ENCODE data around the gene NHSL2. TPM values are rescaled to one million over a fixed set of nuclear protein-coding genes. Genes with fewer than 3 reads are reported as not detected.
"Not testable (repeated sequence)": the region's sequence is repeated elsewhere in the genome, so short reads cannot be mapped to it uniquely, and the experiment has no call there.

NHSL2 gene
- total RNA-seq (1 to 10 TPM; 8.1 to 8.4 TPM), polyA plus RNA-seq (10 to 100 TPM; 12.7 to 27.2 TPM)

DNA sequence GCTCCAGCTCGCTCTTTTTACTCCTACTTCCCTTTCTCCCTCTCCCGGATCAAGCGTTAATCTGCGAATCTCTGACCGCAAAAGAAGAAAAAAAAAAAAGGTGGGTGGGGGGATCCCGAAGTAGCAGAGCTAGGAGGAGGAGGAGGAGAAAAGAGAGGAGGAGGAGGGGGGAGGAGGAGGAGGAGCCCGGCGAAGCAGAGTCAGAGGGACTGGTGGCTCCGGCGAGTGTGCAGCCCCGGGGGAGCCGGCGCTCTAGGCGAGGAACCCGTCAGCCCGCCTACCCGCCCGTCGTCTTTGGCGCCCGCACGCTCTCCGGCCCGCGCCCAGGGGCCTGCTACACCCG, at the start of gene NHSL2:
Gene NHSL2 (plus strand): TSS at position 203 of the 343 bp plus-strand sequence.
- DNase-seq = peak in 1 of 5 donors; percentile 6
- H3K27me3 Mint-ChIP-seq = peaks cover 14 to 17% of the 10 kb centered on the region in 2 donors
- CTCF ChIA-PET (ENCODE audit: partially characterized antibody) = interaction anchor here (0.7 to 1.0 kb wide), 2 partner anchors 89 to 221 kb away, joined by 3 read pairs; partner anchors contain the start of gene RTL5
- peak within 1 kb of the TSS in 1 of 7 donors; percentile 20 for H3K27ac Mint-ChIP-seq
- intact Hi-C loops (cut with micrococcal nuclease) = no loop called here
- no peak within 1 kb of the TSS for H3K4me3 ChIP-seq (ENCODE audit: low read length in 2 of 2)
- peaks cover 0 to 3% (median 0%) of the 10 kb centered on the region in 8 donors for H3K9me3 Mint-ChIP-seq
- no peaks in the 10 kb centered on the region for H3K36me3 ChIP-seq (ENCODE audit: insufficient read depth, low read length)
- H3K27me3 ChIP-seq (ENCODE audit: insufficient read depth, low read length) = no peaks in the 10 kb centered on the region
- peaks cover 0 to 9% (median under 1%) of the 10 kb centered on the region in 4 donors for H3K4me1 Mint-ChIP-seq
- no peaks in the 10 kb centered on the region for H3K4me1 ChIP-seq (ENCODE audit: insufficient read depth, low read length)
- POLR2A ChIA-PET (ENCODE audit: partially characterized antibody) = no interaction called here
- H3K9me3 ChIP-seq (ENCODE audit: control insufficient read depth in 1 of 2, low read length in 2 of 2) = no peaks in the 10 kb centered on the region
- H3K27ac ChIP-seq (ENCODE audit: low read depth, low read length) = no peak within 1 kb of the TSS
- H3K4me3 Mint-ChIP-seq = peak within 1 kb of the TSS; percentile 57 to 85 (median 74)
- no peaks in the 10 kb centered on the region for H3K36me3 Mint-ChIP-seq

DNA sequence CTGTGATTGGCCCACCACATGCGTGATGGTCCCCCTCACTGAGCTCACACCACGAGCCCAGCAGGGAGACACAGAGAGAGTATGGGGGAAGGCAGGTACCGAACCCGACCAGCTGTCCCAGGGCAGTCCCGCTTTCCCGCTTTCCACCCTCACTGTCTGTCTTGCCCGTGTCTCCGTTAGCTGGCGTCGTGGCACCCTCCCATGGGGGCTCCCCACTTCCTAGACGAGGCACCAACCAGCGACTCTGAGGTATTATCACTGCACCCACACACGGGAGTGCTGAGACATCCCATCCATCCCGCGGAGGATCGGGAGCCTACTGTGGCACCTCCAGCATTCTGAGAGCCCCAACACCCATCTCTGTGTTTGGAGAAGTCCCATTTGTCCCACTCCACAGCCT, 43.0 kb upstream of the NHSL2 start:
- Histone ChIP-seq H3K4me1 (ENCODE audit: insufficient read depth, low read length) (no peaks in the 10 kb centered on the region), H3K4me3 (ENCODE audit: low read length in 2 of 2) (no peak overlapping the region), H3K27ac (ENCODE audit: low read depth, low read length) (no peak overlapping the region), H3K27me3 (ENCODE audit: insufficient read depth, low read length) (no peaks in the 10 kb centered on the region), H3K36me3 (ENCODE audit: insufficient read depth, low read length) (no peaks in the 10 kb centered on the region), H3K9me3 (ENCODE audit: control insufficient read depth in 1 of 2, low read length in 2 of 2) (no peaks in the 10 kb centered on the region)
- no peaks in the 10 kb centered on the region for H3K36me3 Mint-ChIP-seq
- intact Hi-C loops (cut with micrococcal nuclease) = no loop called here
- H3K27ac Mint-ChIP-seq = no peak overlapping the region
- no peaks in the 10 kb centered on the region for H3K9me3 Mint-ChIP-seq
- H3K27me3 Mint-ChIP-seq = peaks cover 12 to 13% of the 10 kb centered on the region in 2 donors
- no peak for DNase-seq
- POLR2A ChIA-PET (ENCODE audit: partially characterized antibody) = no interaction called here
- CTCF ChIA-PET (ENCODE audit: partially characterized antibody) = no interaction called here
- H3K4me3 Mint-ChIP-seq = no peak overlapping the region
- H3K4me1 Mint-ChIP-seq = peaks cover 0 to 4% (median 1%) of the 10 kb centered on the region in 4 donors

DNA sequence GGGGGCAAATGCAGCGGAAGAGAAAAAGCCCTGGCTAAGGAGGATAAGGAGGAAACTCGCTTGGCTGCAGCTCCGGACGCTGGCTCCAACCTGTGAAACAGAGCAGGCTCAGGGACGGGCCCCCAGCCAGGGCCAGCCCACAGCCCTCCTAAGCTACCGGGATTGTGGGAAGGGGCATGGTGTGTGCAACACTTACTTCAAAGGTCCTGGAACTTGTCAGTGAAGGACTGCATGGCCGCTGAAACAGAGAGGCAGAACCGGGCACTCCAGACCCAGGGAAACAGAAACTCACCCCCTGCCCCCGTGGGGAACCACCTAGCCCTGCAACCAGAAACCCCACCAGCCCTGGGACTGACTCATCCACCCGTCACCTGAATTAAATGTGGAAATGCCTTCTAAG, 41.1 kb upstream of the NHSL2 start:
- H3K36me3 ChIP-seq (ENCODE audit: insufficient read depth, low read length); H3K4me3 ChIP-seq (ENCODE audit: low read length in 2 of 2); DNase-seq; H3K9me3 Mint-ChIP-seq; H3K4me1 ChIP-seq (ENCODE audit: insufficient read depth, low read length); H3K4me3 Mint-ChIP-seq; H3K9me3 ChIP-seq (ENCODE audit: control insufficient read depth in 1 of 2, low read length in 2 of 2); POLR2A ChIA-PET (ENCODE audit: partially characterized antibody); intact Hi-C loops (cut with micrococcal nuclease); H3K27ac ChIP-seq (ENCODE audit: low read depth, low read length); H3K27me3 ChIP-seq (ENCODE audit: insufficient read depth, low read length); H3K4me1 Mint-ChIP-seq; H3K27ac Mint-ChIP-seq; H3K36me3 Mint-ChIP-seq; CTCF ChIA-PET (ENCODE audit: partially characterized antibody): not testable (repeated sequence)
- peaks cover 10 to 11% of the 10 kb centered on the region in 2 donors for H3K27me3 Mint-ChIP-seq

DNA sequence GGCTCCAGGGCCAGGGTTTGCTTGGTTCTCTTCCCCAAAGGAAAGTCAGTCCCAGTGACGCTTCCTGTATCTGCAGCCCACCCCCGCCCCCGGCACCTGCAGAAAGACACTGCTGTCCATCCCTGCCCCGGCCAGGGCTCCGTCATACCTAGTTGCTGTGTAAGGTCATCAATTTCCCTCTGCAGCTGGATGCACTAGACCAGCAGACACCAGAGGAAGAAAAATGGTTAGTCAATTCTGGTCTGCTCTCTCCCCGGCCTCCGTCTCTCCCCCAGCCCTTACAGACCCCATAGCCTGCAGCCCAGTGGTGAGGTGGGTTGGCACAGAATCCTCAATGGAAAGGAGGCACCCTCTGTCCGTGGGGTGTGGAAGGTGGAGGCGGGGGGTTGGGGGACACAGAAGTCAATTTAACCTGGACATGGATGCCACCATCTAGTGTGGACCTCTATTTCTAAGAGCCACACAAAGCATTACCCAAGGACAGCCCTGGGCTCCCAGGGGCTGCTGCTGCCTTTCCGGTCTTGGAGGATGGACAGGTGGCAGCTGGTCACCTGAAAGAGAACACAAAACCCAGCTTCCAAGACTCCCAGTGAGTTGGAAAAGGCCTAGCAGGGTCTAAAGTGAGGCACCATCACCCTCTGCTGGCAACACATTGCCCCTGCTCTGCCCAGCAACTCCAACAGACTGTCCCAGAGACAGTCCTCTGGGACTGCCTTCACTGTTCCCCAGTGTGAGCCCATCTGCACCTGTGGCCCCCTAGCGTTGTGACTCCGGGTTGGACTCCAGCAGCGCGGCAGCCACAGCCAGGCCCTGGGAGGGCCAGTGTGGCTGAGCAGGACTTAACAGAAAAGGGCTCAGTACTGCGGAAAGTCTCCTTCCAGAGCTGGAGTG, 40.2 kb upstream of the NHSL2 start:
- no peaks in the 10 kb centered on the region for H3K9me3 ChIP-seq (ENCODE audit: control insufficient read depth in 1 of 2, low read length in 2 of 2)
- no peaks in the 10 kb centered on the region for H3K4me1 ChIP-seq (ENCODE audit: insufficient read depth, low read length)
- no peak overlapping the region for H3K4me3 ChIP-seq (ENCODE audit: low read length in 2 of 2)
- peaks cover 10 to 11% of the 10 kb centered on the region in 2 donors for H3K27me3 Mint-ChIP-seq
- H3K27ac Mint-ChIP-seq = no peak overlapping the region
- H3K36me3 ChIP-seq (ENCODE audit: insufficient read depth, low read length) = no peaks in the 10 kb centered on the region
- H3K4me1 Mint-ChIP-seq = peaks cover 0 to 4% (median 1%) of the 10 kb centered on the region in 4 donors
- H3K4me3 Mint-ChIP-seq = no peak overlapping the region
- CTCF ChIA-PET (ENCODE audit: partially characterized antibody) = no interaction called here
- no peaks in the 10 kb centered on the region for H3K27me3 ChIP-seq (ENCODE audit: insufficient read depth, low read length)
- H3K36me3 Mint-ChIP-seq = no peaks in the 10 kb centered on the region
- intact Hi-C loops (cut with micrococcal nuclease) = no loop called here
- H3K9me3 Mint-ChIP-seq = peaks cover 0 to 4% (median 0%) of the 10 kb centered on the region in 8 donors
- POLR2A ChIA-PET (ENCODE audit: partially characterized antibody) = no interaction called here
- H3K27ac ChIP-seq (ENCODE audit: low read depth, low read length) = no peak overlapping the region
- no peak for DNase-seq

DNA sequence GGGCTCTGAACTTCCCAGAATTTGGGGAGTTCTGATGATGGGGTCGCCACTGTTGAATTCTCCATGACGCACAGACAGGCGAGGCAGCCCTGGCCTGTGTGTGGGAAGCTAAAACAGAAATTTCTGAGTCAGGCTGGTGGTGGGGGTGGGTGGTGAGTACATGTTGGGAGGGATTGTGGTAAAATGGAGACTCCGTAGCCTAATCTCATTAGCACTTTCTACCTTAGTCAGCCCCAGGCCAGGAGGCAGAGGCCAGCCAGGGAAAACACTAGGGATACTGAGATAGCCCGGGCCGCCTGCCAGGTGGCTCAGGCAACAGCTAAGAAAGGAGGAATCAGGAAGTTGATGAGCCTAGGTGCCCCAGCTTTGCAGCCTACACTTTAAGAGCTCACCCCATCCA, 39.3 kb upstream of the NHSL2 start:
- no peak overlapping the region for H3K27ac ChIP-seq (ENCODE audit: low read depth, low read length)
- H3K36me3 Mint-ChIP-seq = no peaks in the 10 kb centered on the region
- no peaks in the 10 kb centered on the region for H3K27me3 ChIP-seq (ENCODE audit: insufficient read depth, low read length)
- peaks cover 0 to 5% (median 0%) of the 10 kb centered on the region in 8 donors for H3K9me3 Mint-ChIP-seq
- no peaks in the 10 kb centered on the region for H3K9me3 ChIP-seq (ENCODE audit: control insufficient read depth in 1 of 2, low read length in 2 of 2)
- ChIA-PET POLR2A (ENCODE audit: partially characterized antibody) (no interaction called here), CTCF (ENCODE audit: partially characterized antibody) (no interaction called here)
- no peak overlapping the region for H3K4me3 ChIP-seq (ENCODE audit: low read length in 2 of 2)
- H3K27ac Mint-ChIP-seq = no peak overlapping the region
- peaks cover 9 to 10% of the 10 kb centered on the region in 2 donors for H3K27me3 Mint-ChIP-seq
- no peaks in the 10 kb centered on the region for H3K36me3 ChIP-seq (ENCODE audit: insufficient read depth, low read length)
- peaks cover 0 to 4% (median 1%) of the 10 kb centered on the region in 4 donors for H3K4me1 Mint-ChIP-seq
- no peak for DNase-seq
- intact Hi-C loops (cut with micrococcal nuclease) = no loop called here
- H3K4me3 Mint-ChIP-seq = no peak overlapping the region
- H3K4me1 ChIP-seq (ENCODE audit: insufficient read depth, low read length) = no peaks in the 10 kb centered on the region

DNA sequence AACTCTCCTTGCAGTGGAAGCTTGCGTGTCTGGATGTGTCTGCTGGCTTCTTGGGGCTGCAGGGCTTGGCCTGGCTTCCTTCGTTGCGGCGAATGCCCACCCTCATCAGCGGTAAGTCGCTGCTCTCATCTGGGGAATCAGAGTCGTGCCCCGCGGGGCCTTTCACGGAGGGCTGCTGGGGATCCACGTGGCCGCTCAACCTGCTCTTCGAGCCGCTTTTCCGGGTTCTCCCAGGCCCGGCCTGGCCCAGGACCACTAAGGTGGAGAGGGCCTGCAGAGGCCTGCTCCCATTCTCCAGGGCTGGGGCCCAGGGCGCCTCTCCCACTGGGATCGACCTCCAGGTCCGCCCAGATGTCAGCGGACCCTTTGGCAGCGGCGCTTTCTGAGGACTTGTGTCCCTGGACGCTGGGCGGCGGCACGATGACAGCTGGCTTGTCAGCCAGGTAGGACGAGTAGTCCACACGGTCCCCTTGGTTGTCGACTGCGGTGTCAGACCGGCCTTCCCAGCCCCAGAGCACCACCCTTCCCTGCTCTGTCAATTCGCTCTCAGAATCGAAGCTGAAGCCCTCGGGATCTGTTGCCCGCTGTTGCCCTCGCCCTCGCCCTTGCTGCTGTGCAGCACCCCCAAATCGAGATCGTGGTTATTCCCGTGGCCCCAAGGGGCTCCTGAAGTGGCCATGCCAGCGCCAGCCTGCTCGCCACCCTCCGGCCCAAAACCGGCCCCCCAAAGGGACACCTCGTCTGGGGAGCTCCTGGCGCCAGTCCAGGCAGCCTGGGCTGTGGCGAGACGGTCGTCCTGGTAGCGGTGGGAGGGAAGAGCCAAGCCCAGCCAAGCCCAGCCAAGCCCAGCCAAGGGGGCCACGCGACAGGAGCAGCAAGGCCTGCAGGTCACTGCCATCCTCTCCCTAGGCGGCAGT, 37.8 kb upstream of the NHSL2 start:
- H3K4me1 Mint-ChIP-seq = peaks cover 0 to 4% (median 1%) of the 10 kb centered on the region in 4 donors

DNA sequence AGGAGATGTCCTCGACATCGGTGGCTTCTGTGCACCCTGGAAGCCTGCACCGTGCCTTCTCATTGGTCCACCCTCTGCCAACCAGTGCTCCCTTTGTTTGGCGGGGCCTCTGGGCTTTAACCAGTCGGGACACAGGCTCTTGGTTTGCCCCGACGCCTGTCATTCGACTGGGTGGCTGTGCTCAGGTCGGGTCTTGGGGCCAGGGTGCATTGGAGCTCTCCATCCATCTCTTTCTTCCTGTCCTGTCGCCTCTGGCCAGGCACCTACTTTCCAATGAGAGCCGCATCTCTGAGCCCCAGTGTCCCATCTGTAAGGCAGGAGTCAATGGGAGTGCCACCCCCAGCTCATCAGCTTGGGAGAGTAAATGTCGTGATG, 37.2 kb upstream of the NHSL2 start:
- Mint-ChIP-seq H3K27me3 (peaks cover 10 to 11% of the 10 kb centered on the region in 2 donors), H3K4me1 (peaks cover 0 to 4% (median 1%) of the 10 kb centered on the region in 4 donors), H3K4me3 (no peak overlapping the region), H3K36me3 (no peaks in the 10 kb centered on the region), H3K27ac (no peak overlapping the region), H3K9me3 (peaks cover 0 to 8% (median 0%) of the 10 kb centered on the region in 8 donors)
- DNase-seq = no peak
- intact Hi-C loops (cut with micrococcal nuclease) = no loop called here
- no peaks in the 10 kb centered on the region for H3K36me3 ChIP-seq (ENCODE audit: insufficient read depth, low read length)
- no peak overlapping the region for H3K4me3 ChIP-seq (ENCODE audit: low read length in 2 of 2)
- POLR2A ChIA-PET (ENCODE audit: partially characterized antibody) = no interaction called here
- no peaks in the 10 kb centered on the region for H3K27me3 ChIP-seq (ENCODE audit: insufficient read depth, low read length)
- H3K9me3 ChIP-seq (ENCODE audit: control insufficient read depth in 1 of 2, low read length in 2 of 2) = no peaks in the 10 kb centered on the region
- H3K4me1 ChIP-seq (ENCODE audit: insufficient read depth, low read length) = no peaks in the 10 kb centered on the region
- CTCF ChIA-PET (ENCODE audit: partially characterized antibody) = no interaction called here
- no peak overlapping the region for H3K27ac ChIP-seq (ENCODE audit: low read depth, low read length)

More for the DNA sequence above, 37.8 kb upstream of the NHSL2 start:
- Mint-ChIP-seq H3K27me3 (peaks cover 8 to 9% of the 10 kb centered on the region in 2 donors), H3K4me3 (no peak overlapping the region), H3K9me3 (peaks cover 0 to 5% (median 0%) of the 10 kb centered on the region in 8 donors), H3K27ac (no peak overlapping the region), H3K36me3 (no peaks in the 10 kb centered on the region)
- ChIA-PET CTCF (ENCODE audit: partially characterized antibody) (no interaction called here), POLR2A (ENCODE audit: partially characterized antibody) (no interaction called here)
- Histone ChIP-seq H3K27ac (ENCODE audit: low read depth, low read length) (no peak overlapping the region), H3K36me3 (ENCODE audit: insufficient read depth, low read length) (no peaks in the 10 kb centered on the region), H3K27me3 (ENCODE audit: insufficient read depth, low read length) (no peaks in the 10 kb centered on the region), H3K4me1 (ENCODE audit: insufficient read depth, low read length) (no peaks in the 10 kb centered on the region), H3K4me3 (ENCODE audit: low read length in 2 of 2) (no peak overlapping the region), H3K9me3 (ENCODE audit: control insufficient read depth in 1 of 2, low read length in 2 of 2) (no peaks in the 10 kb centered on the region)
- no peak for DNase-seq
- intact Hi-C loops (cut with micrococcal nuclease) = no loop called here
